H9 (cell line): ENCODE data around the gene CORIN. TPM values are rescaled to one million over a fixed set of nuclear protein-coding genes. Genes with fewer than 3 reads are reported as not detected.

ENCODE experiments used
- DNase-seq: peaks from one replicate; pipeline ENCODE4 v3.0.0-alpha.2; 2017
- H2AFZ ChIP-seq: one replicate; pipeline ENCODE4 v1.6.1; 2013; ENCODE audit warnings: mild to moderate bottlenecking, low read length, control low read depth, moderate library complexity
- H2AK5ac ChIP-seq: 2 replicates; pipeline ENCODE4 v1.6.1; 2013; ENCODE audit warnings: low read length, control low read depth, mixed read lengths; ENCODE audit not compliant: insufficient read length
- H2BK120ac ChIP-seq: one replicate; pipeline ENCODE4 v1.6.1; 2013; ENCODE audit warnings: low read depth, mild to moderate bottlenecking, low read length, control low read depth, inconsistent platforms; ENCODE audit not compliant: poor library complexity, severe bottlenecking
- H2BK12ac ChIP-seq: 2 replicates; pipeline ENCODE4 v1.6.1; 2013; ENCODE audit warnings: low read length, control low read depth, mixed read lengths, low read depth; ENCODE audit not compliant: insufficient read length
- H2BK15ac ChIP-seq: 2 replicates; pipeline ENCODE4 v1.6.1; 2013; ENCODE audit warnings: low read depth, low read length, control low read depth
- H2BK20ac ChIP-seq: one replicate; pipeline ENCODE4 v1.6.1; 2013; ENCODE audit warnings: low read depth, mild to moderate bottlenecking, low read length, control low read depth, inconsistent platforms; ENCODE audit not compliant: poor library complexity, severe bottlenecking
- H2BK5ac ChIP-seq: 2 replicates; pipeline ENCODE4 v1.6.1; 2013; ENCODE audit warnings: low read length, control low read depth, mixed read lengths; ENCODE audit not compliant: insufficient read length
- H3K14ac ChIP-seq: 2 replicates; pipeline ENCODE4 v1.6.1; 2013; ENCODE audit warnings: low read length, control low read depth; ENCODE audit not compliant: insufficient read depth
- H3K18ac ChIP-seq: 2 replicates; pipeline ENCODE4 v1.6.1; 2013; ENCODE audit warnings: low read depth, mild to moderate bottlenecking, mixed read lengths, low read length, control low read depth; ENCODE audit not compliant: insufficient read length
- H3K23ac ChIP-seq: 2 replicates; pipeline ENCODE4 v1.6.1; 2013; ENCODE audit warnings: low read length, control low read depth, mixed read lengths, low read depth; ENCODE audit not compliant: insufficient read length
- H3K23me2 ChIP-seq: 2 replicates; pipeline ENCODE4 v1.6.1; 2013; ENCODE audit warnings: low read depth, mild to moderate bottlenecking, mixed read lengths, low read length, control low read depth; ENCODE audit not compliant: insufficient read length, poor library complexity, severe bottlenecking
- H3K27ac ChIP-seq: 2 replicates; pipeline ENCODE4 v1.5.1; 2013; ENCODE audit warnings: low read length, control low read depth, mixed read lengths, low read depth; ENCODE audit not compliant: insufficient read length
- H3K27me3 ChIP-seq: 2 replicates; pipeline ENCODE4 v1.6.1; 2013; ENCODE audit warnings: low read length, control low read depth, inconsistent platforms; ENCODE audit not compliant: insufficient read depth
- H3K4ac ChIP-seq: 2 replicates; pipeline ENCODE4 v1.6.1; 2013; ENCODE audit warnings: low read depth, mild to moderate bottlenecking, control low read depth, inconsistent platforms, low read length, moderate library complexity
- H3K4me1 ChIP-seq: 2 replicates; pipeline ENCODE4 v1.6.1; 2013; ENCODE audit warnings: low read length, control low read depth, inconsistent platforms; ENCODE audit not compliant: insufficient read depth
- H3K4me2 ChIP-seq: 2 replicates; pipeline ENCODE4 v1.6.1; 2013; ENCODE audit warnings: low read length, control low read depth, mixed read lengths; ENCODE audit not compliant: insufficient read length, insufficient read depth
- H3K56ac ChIP-seq: 2 replicates; pipeline ENCODE4 v1.6.1; 2013; ENCODE audit warnings: low read depth, mild to moderate bottlenecking, mixed read lengths, low read length, control low read depth; ENCODE audit not compliant: insufficient read length
- H3K79me1 ChIP-seq: 2 replicates; pipeline ENCODE4 v1.6.1; 2013; ENCODE audit warnings: low read depth, mild to moderate bottlenecking, moderate library complexity, low read length, control low read depth, inconsistent platforms; ENCODE audit not compliant: insufficient read depth, poor library complexity, severe bottlenecking
- H3K79me2 ChIP-seq: 2 replicates; pipeline ENCODE4 v1.6.1; 2013; ENCODE audit warnings: low read length, control low read depth, inconsistent platforms; ENCODE audit not compliant: insufficient read depth
- H3K9ac ChIP-seq: 2 replicates; pipeline ENCODE4 v1.6.1; 2013; ENCODE audit warnings: low read length, control low read depth, mixed read lengths; ENCODE audit not compliant: insufficient read length; ENCODE audit errors: extremely low read depth
- H3K9me3 ChIP-seq: one replicate; pipeline ENCODE4 v1.6.1; 2013; ENCODE audit warnings: low read depth, low read length, inconsistent platforms; ENCODE audit not compliant: control insufficient read depth
- H3T11ph ChIP-seq: one replicate; pipeline ENCODE4 v1.6.1; 2013; ENCODE audit warnings: mild to moderate bottlenecking, low read length, control low read depth, inconsistent platforms
- H4K20me1 ChIP-seq: one replicate; pipeline ENCODE4 v1.6.1; 2013; ENCODE audit not compliant: control insufficient read depth, insufficient read length, insufficient read depth
- H4K5ac ChIP-seq: 2 replicates; pipeline ENCODE4 v1.6.1; 2013; ENCODE audit warnings: low read depth, mild to moderate bottlenecking, mixed read lengths, low read length, control low read depth; ENCODE audit not compliant: insufficient read length
- H4K8ac ChIP-seq: replicated peaks from 2 replicates; pipeline ENCODE4 v1.6.1; 2013; ENCODE audit warnings: low read length, control low read depth, mixed read lengths, low read depth; ENCODE audit not compliant: insufficient read length
- H4K91ac ChIP-seq: 2 replicates; pipeline ENCODE4 v1.6.1; 2013; ENCODE audit warnings: low read depth, mild to moderate bottlenecking, moderate library complexity, mixed read lengths, low read length, control low read depth; ENCODE audit not compliant: insufficient read length
- H3K27ac Mint-ChIP-seq, 3 experiments: 2 replicates in 2 of 3; 3 replicates in 1 of 3; pipeline ENCODE4 v1.8.0; 2020 to 2021; ENCODE audit warnings: mixed read lengths in 3 of 3, mild to moderate bottlenecking in 1 of 3, moderate library complexity in 1 of 3
- H3K27me3 Mint-ChIP-seq: 2 replicates; pipeline ENCODE4 v1.8.0; 2021; ENCODE audit warnings: low read depth, mild to moderate bottlenecking, moderate library complexity, mixed read lengths
- H3K36me3 Mint-ChIP-seq, 3 experiments: 2 replicates in 2 of 3; 3 replicates in 1 of 3; pipeline ENCODE4 v1.8.0; 2020 to 2021; ENCODE audit warnings: low read depth in 3 of 3, mixed read lengths in 3 of 3; ENCODE audit not compliant: insufficient read depth in 1 of 3
- H3K4me1 Mint-ChIP-seq, 2 experiments: 2 replicates each; pipeline ENCODE4 v1.8.0; 2020; ENCODE audit warnings: mixed read lengths in 2 of 2
- H3K4me3 Mint-ChIP-seq, 2 experiments: 2 replicates in 1 of 2; 3 replicates in 1 of 2; pipeline ENCODE4 v1.8.0; 2020 to 2021; ENCODE audit warnings: mild to moderate bottlenecking in 2 of 2, mixed read lengths in 2 of 2, moderate library complexity in 1 of 2
- H3K9me3 Mint-ChIP-seq, 2 experiments: 2 replicates in 1 of 2; 3 replicates in 1 of 2; pipeline ENCODE4 v1.8.0; 2020; ENCODE audit warnings: mild to moderate bottlenecking in 2 of 2, mixed read lengths in 2 of 2, moderate library complexity in 1 of 2
- CTCF ChIP-seq: fragments of 200-600 bp; sonication (generic); conservative IDR thresholded peaks from 3 replicates; pipeline ENCODE4 v1.8.0; 2021; ENCODE audit warnings: antibody characterized with exemption, mild to moderate bottlenecking
- WGBS: extraction: QIAGEN DNeasy Blood & Tissue Kit; methylation state at CpG from one replicate; pipeline ENCODE4 v1.1.7; 2013; ENCODE audit warnings: missing lambda C conversion rate, low lambda C conversion rate, mixed read lengths; ENCODE audit not compliant: insufficient read length; ENCODE audit errors: extremely low coverage; 5-methylcytosine and 5-hydroxymethylcytosine counted together
- total RNA-seq: library from RNA; stranded (reverse); gene quantifications from 2 replicates; pipeline ENCODE4 v1.2.1, GENCODE V29; 2021

The CORIN gene
- total RNA-seq, 1 experiment from 2014 or later = 0.39 TPM

DNA sequence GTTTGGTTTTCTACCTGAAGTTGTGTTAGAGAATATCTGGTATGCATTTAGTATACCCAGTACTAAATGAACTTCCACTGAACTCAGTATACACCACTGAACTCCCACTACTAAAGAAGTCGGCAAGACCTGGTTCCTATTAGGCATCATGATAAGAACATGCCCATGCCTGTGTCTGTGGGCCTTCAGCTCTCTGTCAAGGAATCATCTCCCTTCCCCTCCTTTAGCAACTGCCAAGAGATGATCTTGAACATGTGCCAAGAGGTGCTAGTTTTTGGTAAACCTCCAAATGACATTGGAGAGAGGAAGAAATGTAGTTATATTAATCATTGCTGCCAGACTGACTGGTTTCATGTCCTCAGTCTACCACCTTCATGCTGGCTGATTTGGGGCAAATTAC lies 239.5 kb downstream of the CORIN start:
- Histone ChIP-seq H2BK5ac (no peak overlapping the region), H3K4ac (no peak overlapping the region), H2AK5ac (no peak overlapping the region), H3K9ac (no peak overlapping the region), H3K23ac (no peak overlapping the region), H4K20me1 (no peaks in the 10 kb centered on the region), H3K4me2 (no peak overlapping the region), H4K5ac (no peak overlapping the region), H3K9me3 (no peaks in the 10 kb centered on the region), H3K4me1 (no peaks in the 10 kb centered on the region), H4K8ac (no peak overlapping the region), H3K18ac (no peak overlapping the region), H3K27me3 (no peaks in the 10 kb centered on the region), H3K56ac (no peak overlapping the region), H3K79me2 (no peaks in the 10 kb centered on the region), H3K23me2 (no peaks in the 10 kb centered on the region), H2BK120ac (no peak overlapping the region), H3T11ph (no peak overlapping the region), H3K79me1 (no peaks in the 10 kb centered on the region), H4K91ac (no peak overlapping the region), H3K27ac (no peak overlapping the region), H2AFZ (no peak overlapping the region), H3K14ac (no peak overlapping the region), H2BK15ac (no peak overlapping the region), H2BK20ac (no peak overlapping the region), H2BK12ac (no peak overlapping the region)
- Mint-ChIP-seq H3K36me3 (no peaks in the 10 kb centered on the region), H3K9me3 (no peaks in the 10 kb centered on the region; a peak in 1 of 5 replicates), H3K4me3 (no peak overlapping the region), H3K27ac (no peak overlapping the region), H3K27me3 (no peaks in the 10 kb centered on the region), H3K4me1 (no peaks in the 10 kb centered on the region)
- no peak for TF ChIP-seq CTCF
- DNase-seq = no peak
- WGBS = no CpG with 5 or more reads among the region's 1 CpG
